Measurements from ENCODE around the gene SBNO2. TPM values are rescaled to one million over a fixed set of nuclear protein-coding genes. Genes with fewer than 3 reads are reported as not detected.
A peak's percentile ranks its signal among the peaks of the same experiment; 100 is the strongest.
"Not testable (repeated sequence)": the region's sequence is repeated elsewhere in the genome, so short reads cannot be mapped to it uniquely, and the experiment has no call there.

The SBNO2 gene
- total RNA-seq, 1 donor from 2014 or later = 46.4 TPM

GRCh38 chr19:1131718-1132551, 42.1 kb downstream of the SBNO2 start:
- TF ChIP-seq, protein P1, sequence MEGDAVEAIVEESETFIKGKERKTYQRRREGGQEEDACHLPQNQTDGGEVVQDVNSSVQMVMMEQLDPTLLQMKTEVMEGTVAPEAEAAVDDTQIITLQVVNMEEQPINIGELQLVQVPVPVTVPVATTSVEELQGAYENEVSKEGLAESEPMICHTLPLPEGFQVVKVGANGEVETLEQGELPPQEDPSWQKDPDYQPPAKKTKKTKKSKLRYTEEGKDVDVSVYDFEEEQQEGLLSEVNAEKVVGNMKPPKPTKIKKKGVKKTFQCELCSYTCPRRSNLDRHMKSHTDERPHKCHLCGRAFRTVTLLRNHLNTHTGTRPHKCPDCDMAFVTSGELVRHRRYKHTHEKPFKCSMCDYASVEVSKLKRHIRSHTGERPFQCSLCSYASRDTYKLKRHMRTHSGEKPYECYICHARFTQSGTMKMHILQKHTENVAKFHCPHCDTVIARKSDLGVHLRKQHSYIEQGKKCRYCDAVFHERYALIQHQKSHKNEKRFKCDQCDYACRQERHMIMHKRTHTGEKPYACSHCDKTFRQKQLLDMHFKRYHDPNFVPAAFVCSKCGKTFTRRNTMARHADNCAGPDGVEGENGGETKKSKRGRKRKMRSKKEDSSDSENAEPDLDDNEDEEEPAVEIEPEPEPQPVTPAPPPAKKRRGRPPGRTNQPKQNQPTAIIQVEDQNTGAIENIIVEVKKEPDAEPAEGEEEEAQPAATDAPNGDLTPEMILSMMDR (IDR thresholded peaks at IDR 0.05; ENCODE audit: unreplicated experiment) = no peak
- peak; percentile 72 for DNase-seq (ENCODE audit: low spot score)
- H3K36me3 Mint-ChIP-seq (ENCODE audit: low read depth, unreplicated experiment) = no peaks in the 10 kb centered on the region
- H3K4me3 Mint-ChIP-seq (ENCODE audit: unreplicated experiment) = no peak overlapping the region
- H3K27me3 Mint-ChIP-seq (ENCODE audit: unreplicated experiment) = peaks cover 4% of the 10 kb centered on the region
- no peaks in the 10 kb centered on the region for H3K9me3 Mint-ChIP-seq (ENCODE audit: unreplicated experiment)
- peaks cover 6% of the 10 kb centered on the region for H3K4me1 Mint-ChIP-seq (ENCODE audit: unreplicated experiment)
- H3K27ac Mint-ChIP-seq (ENCODE audit: unreplicated experiment) = peak overlapping the region; percentile 52

DNA sequence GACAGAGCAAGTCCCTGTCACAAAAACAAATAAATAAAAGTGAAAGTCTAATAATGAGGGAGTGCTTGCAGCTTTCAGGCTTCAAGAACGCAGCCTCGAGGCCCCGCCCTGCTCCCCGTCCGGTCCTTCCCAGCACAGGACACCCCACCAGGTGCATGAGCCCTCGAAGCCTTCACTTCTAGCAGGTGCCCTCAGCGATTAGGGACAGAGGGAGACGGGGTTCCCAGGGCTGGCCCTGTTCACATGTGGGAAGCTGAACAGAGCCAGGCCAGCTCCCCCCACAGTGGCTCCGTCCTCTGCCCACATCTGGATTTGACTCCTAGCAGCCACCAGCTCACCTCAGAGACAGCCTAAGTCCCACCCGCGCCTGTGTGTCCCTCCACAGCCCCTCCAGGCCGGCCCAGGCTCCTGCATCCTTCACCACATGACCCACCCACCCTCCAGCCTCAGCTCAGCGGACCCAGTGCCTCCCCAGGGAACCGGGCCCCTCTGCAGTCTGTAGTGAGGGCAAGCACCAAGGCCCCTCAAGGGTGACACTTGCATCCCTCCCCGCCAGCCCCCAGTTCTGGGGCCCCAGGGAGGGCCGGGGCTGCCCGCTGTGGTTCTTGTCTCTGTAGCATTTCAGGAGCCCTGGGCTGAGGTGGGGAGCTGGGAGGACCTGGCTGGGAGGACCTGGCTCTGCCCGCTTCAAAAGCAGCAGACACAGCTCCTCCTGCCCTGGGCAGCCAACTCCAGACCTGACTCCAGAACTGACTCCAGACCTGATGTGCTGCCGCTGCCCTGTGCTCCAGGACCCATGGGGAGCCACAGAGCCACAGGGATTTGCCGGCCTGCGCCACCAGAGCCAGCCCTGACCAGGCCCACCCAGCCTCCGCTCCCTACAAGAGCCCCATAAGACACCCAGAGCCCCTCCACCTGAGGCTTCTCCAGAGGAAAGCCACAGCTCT, 43.0 kb downstream of the SBNO2 start:
- Mint-ChIP-seq H3K27ac (ENCODE audit: unreplicated experiment) (peak overlapping the region; percentile 24), H3K9me3 (ENCODE audit: unreplicated experiment) (no peaks in the 10 kb centered on the region), H3K36me3 (ENCODE audit: low read depth, unreplicated experiment) (no peaks in the 10 kb centered on the region), H3K4me3 (ENCODE audit: unreplicated experiment) (no peak overlapping the region), H3K27me3 (ENCODE audit: unreplicated experiment) (peaks cover 4% of the 10 kb centered on the region), H3K4me1 (ENCODE audit: unreplicated experiment) (peaks cover 6% of the 10 kb centered on the region)
- no peak for DNase-seq (ENCODE audit: low spot score)
- TF ChIP-seq, protein P1 (IDR thresholded peaks at IDR 0.05; ENCODE audit: unreplicated experiment) = no peak

DNA sequence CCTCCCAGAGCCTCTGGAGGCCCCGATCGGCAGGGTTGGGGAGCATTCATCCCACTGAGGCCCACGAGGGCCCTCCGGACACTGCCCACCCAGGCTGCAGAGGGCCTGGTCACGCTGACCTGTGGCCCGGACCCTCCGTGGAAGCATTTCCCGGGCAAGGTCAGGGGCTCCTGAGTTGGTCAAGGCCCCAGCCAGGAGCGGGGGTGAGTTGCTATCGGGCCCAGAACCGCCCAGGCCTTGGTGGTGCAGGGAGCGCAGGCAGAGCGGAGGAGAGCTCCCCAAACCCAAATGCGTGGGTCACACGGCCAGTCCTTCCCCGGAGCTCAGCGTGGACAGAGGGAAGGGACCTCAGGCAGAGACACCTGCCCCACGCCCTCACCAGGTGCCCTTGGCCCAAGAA, 44.5 kb downstream of the SBNO2 start:
- no peak overlapping the region for H3K4me3 Mint-ChIP-seq (ENCODE audit: unreplicated experiment)

GRCh38 chr19:1129084-1129483, 45.0 kb downstream of the SBNO2 start:
- H3K27me3 Mint-ChIP-seq (ENCODE audit: unreplicated experiment) = peaks cover 10% of the 10 kb centered on the region
- not testable (repeated sequence) for H3K4me1 Mint-ChIP-seq (ENCODE audit: unreplicated experiment); H3K9me3 Mint-ChIP-seq (ENCODE audit: unreplicated experiment); H3K27ac Mint-ChIP-seq (ENCODE audit: unreplicated experiment); H3K4me3 Mint-ChIP-seq (ENCODE audit: unreplicated experiment); DNase-seq (ENCODE audit: low spot score); H3K36me3 Mint-ChIP-seq (ENCODE audit: low read depth, unreplicated experiment)

More for the DNA sequence above, 44.5 kb downstream of the SBNO2 start:
- H3K27ac Mint-ChIP-seq (ENCODE audit: unreplicated experiment) = no peak overlapping the region
- peaks cover 6% of the 10 kb centered on the region for H3K4me1 Mint-ChIP-seq (ENCODE audit: unreplicated experiment)
- TF ChIP-seq, protein P1 (IDR thresholded peaks at IDR 0.05; ENCODE audit: unreplicated experiment) = no peak
- DNase-seq (ENCODE audit: low spot score) = no peak
- no peaks in the 10 kb centered on the region for H3K9me3 Mint-ChIP-seq (ENCODE audit: unreplicated experiment)
- H3K36me3 Mint-ChIP-seq (ENCODE audit: low read depth, unreplicated experiment) = no peaks in the 10 kb centered on the region
- H3K27me3 Mint-ChIP-seq (ENCODE audit: unreplicated experiment) = peaks cover 13% of the 10 kb centered on the region

- no peaks in the 10 kb centered on the region for H3K36me3 Mint-ChIP-seq (ENCODE audit: low read depth, unreplicated experiment)
- peaks cover 10% of the 10 kb centered on the region for H3K27me3 Mint-ChIP-seq (ENCODE audit: unreplicated experiment)
These were observed 46.0 kb downstream of the SBNO2 start for GRCh38 chr19:1128106-1128505.

More at GRCh38 chr19:1128106-1128505, 46.0 kb downstream of the SBNO2 start:
- peak overlapping the region; percentile 61 for H3K27ac Mint-ChIP-seq (ENCODE audit: unreplicated experiment)
- DNase-seq (ENCODE audit: low spot score) = no peak
- no peaks in the 10 kb centered on the region for H3K4me1 Mint-ChIP-seq (ENCODE audit: unreplicated experiment)
- no peak overlapping the region for H3K4me3 Mint-ChIP-seq (ENCODE audit: unreplicated experiment)
- TF ChIP-seq, protein P1 (IDR thresholded peaks at IDR 0.05; ENCODE audit: unreplicated experiment) = no peak
- no peaks in the 10 kb centered on the region for H3K9me3 Mint-ChIP-seq (ENCODE audit: unreplicated experiment)

Data from endothelial cell (in vitro differentiated cells).